Body of pancreas (tissue), 4 donors: Measurements from ENCODE around the gene LDHD. TPM values are rescaled to one million over a fixed set of nuclear protein-coding genes. Genes with fewer than 3 reads are reported as not detected.

Experiments used
- ATAC-seq: fragments of 150-250 bp; one replicate; pipeline ENCODE4 v1.9.1; 2016
- DNase-seq, 4 donors: peaks; one replicate each; pipeline ENCODE4 v3.0.0-alpha.2; 2019
- H3K27ac ChIP-seq, 4 donors: fragments of 200-600 bp; sonication (generic); 1 replicate in 3 of 4; 2 replicates in 1 of 4; pipeline versions ENCODE4 v1.5.1 to v1.6.1; 2016 to 2019; ENCODE audit warnings: mild to moderate bottlenecking in 1 of 4, mixed read lengths in 1 of 4, moderate library complexity in 1 of 4
- H3K27me3 ChIP-seq, 2 donors: fragments of 200-600 bp; sonication (generic); one replicate each; pipeline ENCODE4 v1.6.0; 2016; ENCODE audit warnings: mild to moderate bottlenecking in 1 of 2
- H3K36me3 ChIP-seq, 2 donors: fragments of 200-600 bp; sonication (generic); replicated peaks in 1 of 2; 2 replicates each; pipeline ENCODE4 v1.5.1; 2016; ENCODE audit warnings: low read depth in 2 of 2; ENCODE audit not compliant: insufficient read depth in 1 of 2
- H3K4me1 ChIP-seq: fragments of 200-600 bp; sonication (generic); one replicate; pipeline ENCODE4 v1.6.0; 2016
- H3K4me3 ChIP-seq, 2 donors: fragments of 200-600 bp; sonication (generic); 1 replicate in 1 of 2; 2 replicates in 1 of 2; pipeline ENCODE4 v1.5.1; 2016 to 2019
- H3K9me3 ChIP-seq, 3 donors: fragments of 200-600 bp; sonication (generic); 1 replicate in 2 of 3; 2 replicates in 1 of 3; pipeline ENCODE4 v1.5.1; 2016
- CTCF ChIP-seq, 7 experiments: fragments of 450-650 bp in 4 of 7; fragments of 200-600 bp in 3 of 7; sonication (generic) in 3 of 7; IDR thresholded peaks; one replicate each; pipeline ENCODE4 v1.5.1; 2016 to 2019; ENCODE audit warnings: antibody characterized with exemption in 7 of 7
- POLR2A ChIP-seq, 3 donors: fragments of 450-650 bp; IDR thresholded peaks; one replicate each; pipeline ENCODE4 v1.6.1; 2016; ENCODE audit warnings: antibody characterized with exemption in 3 of 3, mild to moderate bottlenecking in 2 of 3
- WGBS, 2 donors: methylation state at CpG; one replicate each; pipeline ENCODE4 v1.1.5; 2017; 5-methylcytosine and 5-hydroxymethylcytosine counted together
- intact Hi-C: fragments of 100-400 bp; cut with DNase I; formaldehyde crosslinking; loops from one replicate; pipeline ENCODE4 v1.15.1; 2023
- total RNA-seq, 2 donors: library from RNA; depleted of rRNA; stranded (reverse); fragments of >200 nt; gene quantifications; one replicate each; pipeline ENCODE4 v1.1.0, GENCODE V29; 2016

LDHD gene
- total RNA-seq, 2 donors from 2014 or later: 27.7 to 28.3 TPM

GRCh38 chr16:75081179-75081859 lies 35.3 kb downstream of the LDHD start:
- intact Hi-C loops: no loop called here
- TF ChIP-seq POLR2A (IDR thresholded peaks at IDR 0.05) (no peak), CTCF (IDR thresholded peaks at IDR 0.05) (no peak)
- Histone ChIP-seq H3K27me3 (no peaks in the 10 kb centered on the region), H3K4me3 (no peak overlapping the region), H3K36me3 (no peaks in the 10 kb centered on the region), H3K4me1 (no peaks in the 10 kb centered on the region), H3K9me3 (no peaks in the 10 kb centered on the region), H3K27ac (no peak overlapping the region)
- 77 to 91% methylated on average over 6 of the region's 6 CpGs for WGBS, 2 donors
- ATAC-seq: no peak
- no peak for DNase-seq

DNA sequence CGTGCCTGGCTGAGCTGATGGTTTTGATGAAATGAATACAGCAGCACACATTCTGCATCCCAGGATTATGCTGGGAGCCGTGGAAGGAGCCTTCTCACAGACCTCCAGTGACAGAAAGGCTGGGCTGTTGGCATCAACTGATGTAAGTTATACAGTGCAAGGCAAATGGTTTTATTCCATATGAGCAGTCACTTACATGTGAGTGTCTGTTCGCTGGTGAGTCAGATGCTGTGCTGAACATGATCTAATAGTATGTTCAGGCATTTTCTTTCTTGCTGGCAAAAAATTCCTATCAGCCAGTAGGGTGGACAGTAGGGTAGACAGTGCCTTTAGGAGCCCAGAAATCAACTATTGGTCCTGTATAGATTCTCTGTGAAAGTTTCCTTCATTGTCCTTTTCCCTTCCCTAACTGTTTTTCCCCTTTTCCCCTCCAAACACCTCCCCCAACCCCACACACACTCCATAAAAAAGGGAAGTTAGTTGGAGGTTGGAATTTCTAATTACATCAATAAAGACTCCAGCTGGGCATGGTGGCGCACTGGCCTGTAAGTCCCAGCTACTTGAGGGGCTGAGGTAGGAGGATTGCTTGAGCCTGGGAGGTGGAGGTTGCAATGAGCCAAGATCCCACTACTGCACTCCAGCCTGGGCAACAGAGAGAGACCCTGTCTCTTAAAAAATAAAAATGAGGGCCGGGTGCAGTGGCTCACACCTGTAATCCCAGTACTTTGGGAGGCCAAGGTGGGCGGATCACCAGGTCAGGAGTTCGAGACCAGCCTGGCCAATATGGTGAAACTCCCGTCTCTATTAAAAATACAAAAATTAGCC lies 36.2 kb downstream of the LDHD start:
- H3K27me3 ChIP-seq: no peaks in the 10 kb centered on the region
- ATAC-seq (no peak), DNase-seq (no peak)
- 91 to 92% methylated on average over 7 to 8 of the region's 8 CpGs for WGBS, 2 donors
- intact Hi-C loops: no loop called here
- no peak for TF ChIP-seq CTCF (IDR thresholded peaks at IDR 0.05)
- no peak for TF ChIP-seq POLR2A (IDR thresholded peaks at IDR 0.05)
- no peak overlapping the region for H3K27ac ChIP-seq
- no peaks in the 10 kb centered on the region for H3K9me3 ChIP-seq
- no peaks in the 10 kb centered on the region for H3K36me3 ChIP-seq
- H3K4me1 ChIP-seq: no peaks in the 10 kb centered on the region
- H3K4me3 ChIP-seq: no peak overlapping the region

GRCh38 chr16:75079346-75079926 lies 37.1 kb downstream of the LDHD start:
- no peaks in the 10 kb centered on the region for H3K4me1 ChIP-seq
- DNase-seq (no peak), ATAC-seq (no peak)
- 87 to 95% methylated on average over 7 of the region's 7 CpGs for whole genome bisulfite sequencing, 2 donors
- no peaks in the 10 kb centered on the region for H3K27me3 ChIP-seq
- TF ChIP-seq POLR2A (IDR thresholded peaks at IDR 0.05): no peak
- H3K4me3 ChIP-seq: no peak overlapping the region
- no peaks in the 10 kb centered on the region for H3K36me3 ChIP-seq
- H3K9me3 ChIP-seq: no peaks in the 10 kb centered on the region
- no peak overlapping the region for H3K27ac ChIP-seq
- intact Hi-C loops: no loop called here

DNA sequence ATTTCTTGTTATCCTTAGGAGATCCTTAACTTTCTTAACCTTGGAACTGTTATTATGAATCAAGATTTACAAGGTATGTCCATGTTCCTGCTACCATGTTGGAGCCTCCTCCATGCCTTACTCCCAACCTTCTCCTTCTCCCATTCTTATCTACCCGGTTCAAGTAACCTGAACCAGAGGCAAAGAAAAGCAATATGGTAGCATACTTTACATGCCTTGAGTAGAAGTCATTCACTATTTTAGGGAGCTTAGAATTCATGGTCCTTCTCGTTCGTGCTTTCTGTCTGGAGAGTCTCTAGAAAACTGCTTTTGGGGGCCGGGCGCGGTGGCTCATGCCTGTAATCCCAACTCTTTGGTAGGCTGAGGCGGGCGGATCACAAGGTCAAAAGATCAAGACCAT lies 37.7 kb downstream of the LDHD start:
- Histone ChIP-seq H3K27ac (no peak overlapping the region), H3K27me3 (no peaks in the 10 kb centered on the region), H3K36me3 (no peaks in the 10 kb centered on the region), H3K9me3 (no peaks in the 10 kb centered on the region), H3K4me1 (no peaks in the 10 kb centered on the region), H3K4me3 (no peak overlapping the region)
- intact Hi-C loops: no loop called here
- no peak for ATAC-seq
- WGBS, 2 donors: 97 to 98% methylated on average over 8 of the region's 8 CpGs
- no peak for DNase-seq
- TF ChIP-seq POLR2A (IDR thresholded peaks at IDR 0.05) (no peak), CTCF (IDR thresholded peaks at IDR 0.05) (no peak)

- WGBS, 2 donors: 80 to 85% methylated on average over 3 of the region's 3 CpGs
- Histone ChIP-seq H3K36me3 (no peaks in the 10 kb centered on the region), H3K9me3 (no peaks in the 10 kb centered on the region), H3K27me3 (no peaks in the 10 kb centered on the region), H3K4me1 (no peaks in the 10 kb centered on the region), H3K27ac (no peak overlapping the region), H3K4me3 (no peak overlapping the region)
- no peak for DNase-seq
- TF ChIP-seq POLR2A (IDR thresholded peaks at IDR 0.05) (no peak), CTCF (IDR thresholded peaks at IDR 0.05) (no peak)
- no peak for ATAC-seq
- intact Hi-C loops: no loop called here
Measured at GRCh38 chr16:75075688-75076268, 40.8 kb downstream of the LDHD start.
